GM21619 (cell line): ENCODE data around the gene TACC2.

Experiments
- ATAC-seq: cut with Tn5 transposase; IDR thresholded peaks from one replicate; pipeline ENCODE4 v1.9.1; 2021; ENCODE audit not compliant: unreplicated experiment

TACC2 gene

DNA sequence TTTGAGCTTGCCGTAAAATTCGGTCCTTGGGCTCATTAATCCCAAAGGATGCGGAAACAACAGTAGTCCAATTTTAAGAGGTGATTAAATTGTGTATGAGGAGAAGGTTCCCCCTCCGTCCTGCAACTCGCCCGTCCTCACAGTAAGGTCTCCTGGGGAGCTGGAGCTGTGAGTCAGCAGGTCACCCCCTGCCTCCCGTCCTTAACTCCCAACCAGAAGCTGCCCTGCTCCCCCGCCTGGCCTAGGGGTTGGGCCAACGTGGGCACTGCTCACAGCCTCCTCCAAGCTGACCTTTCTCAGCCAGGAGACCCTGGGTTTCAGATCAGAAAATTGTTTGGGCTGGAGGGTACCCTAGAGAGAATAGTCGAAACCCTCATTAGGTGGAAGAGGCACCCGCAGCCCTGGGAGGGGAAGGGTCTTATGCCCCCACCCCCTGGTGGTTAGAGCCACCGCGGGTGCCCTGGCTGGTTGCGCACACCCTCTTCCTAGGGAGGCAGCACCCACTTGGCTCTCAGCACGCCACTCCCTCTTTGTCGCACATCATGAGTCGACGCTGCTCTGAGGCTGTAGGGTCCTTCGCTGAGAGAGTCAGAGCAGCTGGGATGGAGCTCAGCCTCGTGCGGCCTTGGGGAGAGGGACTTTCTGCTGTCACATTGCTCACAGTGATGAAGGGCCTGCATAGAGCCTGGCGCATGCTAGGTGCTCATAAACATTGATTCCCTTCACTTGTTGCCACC, 131.2 kb downstream of the TACC2 start:
- no peak for ATAC-seq

DNA sequence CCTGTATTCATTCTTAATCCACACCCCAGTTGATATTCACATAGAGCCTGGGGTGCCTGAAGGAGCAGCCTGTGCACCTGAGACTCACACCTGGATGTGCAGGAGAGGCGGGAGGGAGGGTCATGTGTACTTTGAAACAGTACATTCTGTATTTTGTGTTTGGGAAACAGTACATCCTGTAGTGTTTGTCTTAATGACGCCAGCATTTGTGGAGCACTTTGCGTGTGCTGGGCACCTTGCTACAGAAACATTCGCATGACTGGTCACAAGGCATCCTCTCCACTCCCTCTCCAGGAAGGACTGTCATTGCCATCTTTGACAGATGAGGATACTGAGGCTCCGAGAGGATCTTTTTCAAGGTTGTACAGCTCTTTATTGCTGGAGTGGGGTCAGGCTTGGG, 132.1 kb downstream of the TACC2 start:
- ATAC-seq = no peak

DNA sequence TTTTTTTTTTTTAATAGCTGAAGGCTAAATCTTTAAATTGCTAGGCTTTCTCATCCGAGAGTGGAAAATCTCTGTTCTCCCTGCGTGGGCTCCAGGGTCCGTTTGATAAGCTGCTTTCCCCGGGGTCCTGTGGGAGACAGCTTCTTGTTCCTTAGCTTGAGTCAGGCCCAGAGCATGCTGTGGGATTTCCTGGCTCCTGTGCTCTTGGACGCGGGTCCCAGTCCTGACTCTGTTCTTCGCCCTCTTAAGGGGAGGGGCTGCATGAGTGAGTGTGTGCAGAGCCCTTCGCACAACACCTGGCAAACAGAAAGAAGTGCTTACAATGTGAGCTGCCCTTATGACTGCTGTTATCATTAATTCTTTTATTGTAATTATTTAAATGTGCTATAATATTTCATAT, 133.5 kb downstream of the TACC2 start:
- ATAC-seq = no peak

DNA sequence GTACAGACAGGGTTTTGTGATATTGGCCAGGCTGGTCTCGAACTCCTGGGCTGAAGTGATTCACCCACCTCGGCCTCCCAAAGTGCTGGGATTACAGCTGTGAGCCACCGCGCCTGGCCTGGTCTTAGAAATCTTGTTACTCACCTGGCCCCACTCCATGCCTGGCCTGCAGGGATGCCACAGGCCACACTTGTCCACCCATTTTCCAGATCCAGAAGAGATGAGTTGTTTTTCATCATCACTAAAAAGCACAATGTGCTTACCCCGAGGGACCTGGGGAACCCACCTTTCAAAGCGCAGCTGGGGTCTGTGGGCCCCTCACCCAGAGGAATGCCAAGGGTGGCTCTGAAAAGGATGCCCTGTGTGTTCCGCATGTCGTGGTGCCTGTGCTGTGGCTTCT, 134.2 kb downstream of the TACC2 start:
- ATAC-seq = no peak

DNA sequence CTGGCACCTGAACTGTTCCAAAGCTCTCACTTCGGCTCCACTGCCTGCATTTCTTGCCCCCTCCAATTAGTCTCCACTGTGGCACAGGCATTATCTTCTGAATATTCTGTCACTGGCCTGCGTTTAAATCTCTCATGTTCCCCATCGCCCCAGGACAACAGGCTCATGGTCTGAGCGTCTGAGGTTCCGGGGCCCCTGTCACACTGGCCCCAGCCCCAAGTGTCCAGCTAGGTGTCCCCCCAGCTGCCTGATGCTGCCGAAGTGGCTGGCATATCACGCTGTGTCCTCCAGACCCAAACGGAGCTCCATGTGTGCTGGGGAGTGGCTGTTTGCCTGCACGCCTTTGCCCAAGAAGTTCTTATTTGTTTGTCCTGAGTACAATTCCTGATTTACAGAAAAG, 135.4 kb downstream of the TACC2 start:
- ATAC-seq = no peak

DNA sequence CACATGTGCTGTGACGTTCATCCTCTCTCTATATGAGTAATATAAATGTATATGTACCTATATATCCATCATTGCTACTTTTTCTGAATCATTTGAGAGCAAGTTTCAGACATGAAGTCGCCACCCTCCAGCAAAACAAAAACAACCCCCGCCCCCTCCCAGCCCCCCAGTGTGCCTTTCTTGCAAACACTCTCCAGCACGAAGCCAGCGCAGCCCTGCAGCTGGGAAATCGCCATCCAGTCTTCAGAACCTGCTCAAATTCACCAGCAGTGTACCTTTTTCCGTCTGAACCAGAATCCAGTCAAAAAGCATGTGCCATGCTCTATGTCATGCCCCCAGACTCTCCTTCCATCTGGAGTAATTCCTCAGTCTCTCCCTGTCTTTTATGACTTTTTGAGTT, 135.8 kb downstream of the TACC2 start:
- no peak for ATAC-seq

DNA sequence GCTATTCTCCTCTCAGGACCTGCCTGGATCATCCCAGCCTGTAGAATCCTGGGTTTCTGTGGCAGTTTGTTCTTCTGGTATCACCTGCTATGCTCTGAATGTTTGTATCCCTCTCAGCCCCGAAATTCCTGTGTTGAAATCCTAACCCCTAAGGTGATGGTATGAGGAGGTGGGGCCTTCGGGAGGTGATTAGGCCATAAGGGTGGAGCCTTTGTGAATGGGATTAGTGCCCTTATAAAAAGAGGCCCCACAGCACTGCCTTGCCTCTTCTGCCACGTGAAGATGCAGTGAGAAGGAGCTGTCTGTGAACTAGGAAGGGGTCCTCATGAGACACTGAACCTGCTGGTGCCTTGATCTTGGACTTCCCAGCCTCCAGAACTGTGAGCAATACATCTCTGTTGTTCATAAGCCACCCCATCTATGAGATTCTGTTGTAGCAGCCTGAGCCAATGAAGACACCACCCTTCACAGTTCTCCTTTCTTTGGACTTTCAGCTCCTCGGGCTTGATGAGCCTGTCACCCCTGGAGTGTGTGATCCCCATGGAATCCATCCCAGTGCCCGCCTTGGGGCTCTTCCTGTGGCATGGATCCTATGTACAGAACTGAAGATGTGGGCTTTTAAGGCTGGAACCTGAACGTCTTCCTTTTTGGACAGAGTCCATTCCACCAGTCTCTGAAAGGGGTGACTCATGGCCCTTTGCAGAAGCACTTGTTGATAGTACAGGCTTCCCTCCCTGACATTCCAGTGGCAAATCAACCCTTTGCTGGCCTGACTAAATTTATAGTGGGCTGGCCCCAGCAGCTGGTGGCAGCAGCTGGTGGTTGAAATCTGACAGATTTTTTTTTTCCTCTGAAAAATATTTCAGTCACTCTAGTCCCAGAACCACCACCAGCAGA, 138.0 kb downstream of the TACC2 start:
- no peak for ATAC-seq

DNA sequence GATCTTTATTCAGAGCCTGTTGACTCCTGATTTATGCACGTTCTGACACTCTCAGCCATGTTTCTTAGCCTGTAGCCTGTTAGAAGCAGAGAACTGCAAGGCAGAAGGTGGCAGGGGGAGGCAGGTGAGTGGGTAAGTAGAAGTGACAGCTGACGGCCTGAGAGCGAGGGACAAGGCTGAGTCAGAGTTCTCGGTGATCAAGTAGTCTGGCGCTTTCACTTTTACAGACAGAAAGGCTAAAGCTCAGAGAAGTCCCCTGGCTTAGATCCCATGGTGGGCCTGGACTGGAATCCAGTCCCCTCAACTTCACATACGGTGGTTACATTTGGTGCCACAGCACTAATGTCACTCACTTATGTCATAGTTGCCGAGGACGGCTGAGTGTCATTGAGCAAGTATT, 139.0 kb downstream of the TACC2 start:
- no peak for ATAC-seq

DNA sequence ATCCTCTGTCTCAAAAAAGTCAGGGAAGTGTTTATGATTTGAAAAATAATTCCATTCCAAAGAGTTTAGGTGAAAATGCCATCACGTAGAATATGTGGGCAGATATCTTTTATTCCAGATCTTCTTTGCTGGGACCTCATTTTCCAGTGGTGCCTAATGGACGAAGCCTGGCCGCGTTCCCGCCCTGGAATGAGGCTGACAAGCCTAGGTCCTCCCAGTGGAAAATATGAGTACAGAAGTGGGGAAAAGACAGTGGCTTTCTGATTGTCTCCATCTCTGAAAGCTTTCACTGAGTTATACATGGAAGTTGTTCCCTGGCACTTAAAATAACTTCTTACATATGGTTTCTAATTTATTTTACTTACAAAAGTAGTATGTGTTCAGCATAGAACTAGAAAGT, 139.4 kb downstream of the TACC2 start:
- ATAC-seq = no peak

DNA sequence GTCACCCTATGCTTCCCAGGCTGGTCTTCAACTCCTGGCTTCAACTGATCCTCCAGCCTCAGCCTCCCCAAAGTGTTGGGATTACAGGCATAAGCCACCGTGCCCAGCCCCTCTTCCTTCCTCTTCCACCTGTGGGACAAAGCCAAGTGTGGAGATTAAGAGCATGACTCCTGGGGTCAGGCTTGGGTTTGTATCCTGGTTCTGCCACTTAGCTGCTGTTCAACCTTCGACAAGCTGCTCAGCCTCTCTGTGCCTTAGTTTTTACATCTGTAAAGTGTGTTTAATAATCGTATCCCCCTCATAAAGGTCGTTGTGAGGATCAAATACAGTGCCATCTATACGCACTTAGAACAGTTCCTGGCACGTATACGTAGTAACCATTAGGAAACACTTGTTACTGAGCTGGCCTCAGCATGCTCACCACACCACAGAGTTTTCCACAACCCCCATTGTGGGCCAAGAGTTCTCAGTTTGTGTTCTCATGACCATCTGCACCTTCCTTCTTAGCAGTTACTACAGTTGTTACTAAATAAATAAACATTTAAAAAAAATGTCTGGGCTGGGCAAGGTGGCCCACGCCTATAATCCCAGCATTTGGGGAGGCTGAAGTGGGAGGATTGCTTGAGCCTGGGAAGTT, 141.6 kb downstream of the TACC2 start:
- no peak for ATAC-seq

DNA sequence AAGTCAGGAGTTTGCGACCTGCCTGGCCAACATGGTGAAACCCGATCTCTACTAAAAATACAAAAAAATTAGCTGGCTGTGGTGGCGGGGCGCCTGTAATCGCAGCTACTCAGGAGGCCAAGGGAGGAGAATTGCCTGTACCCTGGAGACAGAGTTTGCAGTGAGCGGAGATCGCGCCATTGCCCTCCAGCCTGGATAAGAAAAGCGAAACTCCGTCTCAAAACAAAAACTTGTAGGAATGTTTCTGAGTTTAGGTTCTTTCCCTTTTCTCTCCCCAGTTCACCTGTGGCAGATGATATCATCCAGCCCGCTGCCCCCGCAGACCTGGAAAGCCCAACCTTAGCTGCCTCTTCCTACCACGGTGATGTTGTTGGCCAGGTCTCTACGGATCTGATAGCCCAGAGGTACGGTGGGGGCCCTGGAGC, 143.4 kb downstream of the TACC2 start:
- no peak for ATAC-seq

DNA sequence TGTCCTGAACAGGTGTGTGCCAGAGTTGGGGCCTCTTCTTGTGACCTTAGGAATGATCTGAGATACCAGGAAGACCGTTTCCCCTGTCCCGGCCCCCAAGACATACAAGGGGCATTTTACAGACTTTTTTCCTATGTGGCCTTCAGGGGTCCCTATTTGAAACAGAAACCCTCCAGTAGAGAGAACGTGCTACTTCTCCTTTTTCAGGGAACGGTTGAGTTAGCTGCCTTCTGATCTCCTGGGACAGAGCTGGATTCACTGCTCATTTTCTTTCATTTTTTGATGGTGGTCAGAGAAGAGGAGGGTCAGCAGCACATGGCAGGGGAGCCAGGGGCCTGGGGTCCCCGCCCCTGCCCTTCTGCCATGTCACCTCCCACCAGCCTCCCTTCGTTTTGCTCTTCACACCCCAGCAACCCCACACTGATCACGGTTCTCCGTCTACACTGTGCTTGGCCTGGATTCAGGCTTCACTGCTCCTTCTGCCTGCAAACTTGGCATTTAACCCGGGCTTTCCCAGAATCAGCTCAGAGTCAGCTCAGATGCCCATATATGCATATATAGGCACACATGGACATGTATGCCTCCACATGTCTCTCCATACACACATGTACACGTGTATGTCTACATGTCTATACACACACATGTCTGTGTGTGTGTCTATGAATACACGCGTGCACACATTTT, 144.1 kb downstream of the TACC2 start:
- no peak for ATAC-seq

DNA sequence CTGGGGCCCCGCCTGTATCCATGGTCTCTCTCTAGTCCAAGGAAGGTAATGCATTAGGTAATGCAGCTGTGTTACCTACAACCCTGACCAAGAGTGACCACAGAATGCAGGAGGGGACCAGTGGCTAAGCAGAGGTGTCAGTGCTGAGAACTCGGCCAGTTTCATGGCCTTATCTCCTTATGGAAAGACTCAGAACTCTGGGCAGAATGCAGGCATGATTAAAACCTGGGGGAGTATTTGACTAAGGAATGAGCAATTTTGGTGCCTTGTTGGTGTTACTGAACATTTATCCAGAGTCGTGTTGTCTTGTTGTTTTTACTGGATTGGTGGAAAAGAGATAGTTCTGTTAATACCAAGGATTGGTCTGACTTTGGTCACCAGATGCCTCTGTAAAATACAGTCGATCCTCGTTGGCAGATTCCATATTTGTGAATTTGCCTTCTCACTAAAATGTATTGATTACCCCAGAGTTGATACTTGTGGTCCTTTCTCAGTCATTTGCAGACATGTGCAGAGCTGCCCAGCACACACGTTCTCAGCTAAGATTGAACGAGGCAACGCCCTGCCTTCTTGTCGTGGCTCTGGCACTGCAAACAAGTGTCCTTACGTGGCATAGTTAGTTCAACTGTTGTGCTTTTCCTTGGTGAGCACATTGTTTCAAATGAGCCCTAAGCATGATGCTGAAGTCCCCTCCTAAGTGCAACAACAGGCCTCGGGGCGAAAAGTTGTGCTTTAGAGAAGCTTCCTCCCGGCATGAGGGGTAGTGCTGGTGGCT, 146.5 kb downstream of the TACC2 start:
- ATAC-seq = no peak

DNA sequence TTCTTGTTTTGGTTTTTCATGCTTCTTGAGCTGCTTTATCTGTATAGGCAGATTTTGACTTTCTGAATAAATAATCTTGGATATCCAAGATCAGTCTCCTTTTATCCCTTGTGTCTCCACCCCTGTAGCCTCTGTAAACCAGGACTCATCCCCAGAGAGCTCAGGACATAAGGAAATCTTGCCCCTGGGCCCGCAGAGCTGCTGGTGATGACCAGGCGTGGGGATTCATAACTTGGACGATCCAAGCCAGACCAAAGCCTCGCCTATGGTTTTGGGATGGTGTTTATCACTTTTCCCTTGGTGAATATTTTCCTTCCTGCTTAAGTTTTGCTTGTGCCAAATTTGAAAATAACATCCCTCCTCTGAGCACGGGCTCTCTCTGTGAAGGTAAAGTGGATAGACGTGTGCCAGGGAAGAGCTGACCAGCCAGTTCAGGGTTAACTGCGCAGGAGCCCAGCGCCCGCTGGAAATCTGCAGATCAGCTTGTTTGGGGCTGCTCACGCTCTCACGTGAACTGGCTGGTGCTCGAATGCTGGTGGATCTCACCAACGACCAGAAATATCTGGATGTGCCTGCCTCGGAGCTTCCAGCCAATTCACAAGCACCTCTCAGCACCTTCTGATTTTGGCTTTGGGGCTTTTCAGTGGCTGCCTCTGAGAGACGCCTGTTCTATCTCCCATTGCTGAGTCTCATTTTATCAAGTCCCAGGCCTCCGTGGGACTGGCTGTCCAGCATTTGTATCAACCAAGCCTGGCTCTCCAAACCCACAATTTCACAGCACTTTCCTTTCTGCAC, 150.1 kb downstream of the TACC2 start:
- no peak for ATAC-seq

DNA sequence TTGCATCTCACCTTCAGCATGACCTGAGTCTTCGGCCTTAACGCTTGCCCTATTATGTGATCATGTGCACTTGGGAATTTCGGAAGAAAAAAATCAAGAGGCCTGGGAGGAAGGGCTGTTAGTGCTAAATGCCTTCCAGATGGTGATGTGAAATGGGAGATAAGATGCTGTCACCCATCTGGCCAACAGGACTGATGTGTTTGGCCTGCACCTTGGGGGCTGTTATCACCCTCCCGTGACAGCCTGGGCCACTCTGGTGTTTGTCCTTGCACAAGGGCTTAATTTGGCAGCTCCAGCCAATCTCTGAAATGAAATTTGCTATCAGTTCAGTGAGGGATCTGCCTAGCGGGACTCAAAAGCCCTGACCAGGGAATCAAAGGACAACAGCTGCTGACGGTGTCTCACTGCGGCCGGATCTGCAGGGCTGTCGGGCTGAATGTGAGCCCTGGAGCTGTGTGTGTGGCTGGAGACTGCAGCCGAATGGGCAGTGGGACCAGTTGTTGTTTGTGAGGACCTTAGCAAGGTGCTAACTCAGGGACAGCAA, 150.7 kb downstream of the TACC2 start:
- ATAC-seq = no peak

DNA sequence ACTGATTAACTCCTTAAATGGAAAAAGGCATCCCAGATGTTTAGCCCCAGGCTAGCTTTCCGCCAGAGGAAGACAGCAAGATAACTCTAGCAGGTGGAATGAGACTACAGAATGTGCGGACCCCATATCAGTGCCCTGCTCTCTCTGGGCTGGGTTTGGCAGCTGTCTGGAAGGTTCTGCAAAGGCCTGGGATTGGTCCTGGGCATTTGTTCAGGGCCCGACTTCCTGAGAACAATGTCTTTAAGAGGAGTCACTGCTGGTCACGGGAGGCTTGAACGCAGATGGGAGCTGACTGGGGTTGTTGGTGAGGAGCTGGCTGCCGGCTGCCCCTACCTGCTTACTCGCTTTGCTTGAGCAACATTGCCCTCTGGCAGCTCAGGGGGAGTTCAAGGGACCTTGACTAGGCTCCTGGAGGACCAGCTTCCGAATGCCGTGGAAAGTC, 151.5 kb downstream of the TACC2 start:
- no peak for ATAC-seq

DNA sequence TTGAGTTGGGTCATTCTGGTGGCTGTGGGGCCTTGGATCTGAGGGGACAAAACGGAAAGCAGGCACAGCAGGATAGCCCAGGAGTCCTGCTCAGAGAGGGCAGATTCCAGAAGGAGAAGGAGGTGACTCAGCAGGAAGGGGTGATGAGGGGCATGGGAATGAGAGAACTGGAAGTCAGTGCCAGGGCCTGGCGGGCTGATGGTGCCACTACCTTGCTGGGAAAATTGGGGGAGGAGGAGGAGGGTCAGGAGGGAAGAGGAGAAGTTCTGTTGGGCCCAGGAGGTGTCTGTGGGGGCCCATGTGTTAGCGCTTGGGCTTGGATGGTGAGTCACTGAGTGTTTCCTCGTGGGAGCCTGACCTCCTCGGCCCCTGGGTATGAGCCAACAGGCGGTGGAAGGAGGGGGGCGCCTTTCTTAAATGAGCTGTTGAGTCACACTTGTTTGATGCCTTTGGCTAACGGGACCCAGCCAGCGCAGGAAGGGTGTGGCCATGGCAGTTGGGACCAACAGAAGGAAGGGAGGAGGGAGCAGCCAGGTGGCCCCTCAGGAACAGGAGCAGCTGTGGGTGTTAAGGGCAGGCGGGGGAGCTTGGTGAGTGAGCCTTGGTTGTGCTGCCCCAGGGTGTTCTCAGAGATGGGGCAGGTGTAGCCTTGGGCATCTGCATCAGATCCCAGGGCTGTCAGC, 152.1 kb downstream of the TACC2 start:
- no peak for ATAC-seq

DNA sequence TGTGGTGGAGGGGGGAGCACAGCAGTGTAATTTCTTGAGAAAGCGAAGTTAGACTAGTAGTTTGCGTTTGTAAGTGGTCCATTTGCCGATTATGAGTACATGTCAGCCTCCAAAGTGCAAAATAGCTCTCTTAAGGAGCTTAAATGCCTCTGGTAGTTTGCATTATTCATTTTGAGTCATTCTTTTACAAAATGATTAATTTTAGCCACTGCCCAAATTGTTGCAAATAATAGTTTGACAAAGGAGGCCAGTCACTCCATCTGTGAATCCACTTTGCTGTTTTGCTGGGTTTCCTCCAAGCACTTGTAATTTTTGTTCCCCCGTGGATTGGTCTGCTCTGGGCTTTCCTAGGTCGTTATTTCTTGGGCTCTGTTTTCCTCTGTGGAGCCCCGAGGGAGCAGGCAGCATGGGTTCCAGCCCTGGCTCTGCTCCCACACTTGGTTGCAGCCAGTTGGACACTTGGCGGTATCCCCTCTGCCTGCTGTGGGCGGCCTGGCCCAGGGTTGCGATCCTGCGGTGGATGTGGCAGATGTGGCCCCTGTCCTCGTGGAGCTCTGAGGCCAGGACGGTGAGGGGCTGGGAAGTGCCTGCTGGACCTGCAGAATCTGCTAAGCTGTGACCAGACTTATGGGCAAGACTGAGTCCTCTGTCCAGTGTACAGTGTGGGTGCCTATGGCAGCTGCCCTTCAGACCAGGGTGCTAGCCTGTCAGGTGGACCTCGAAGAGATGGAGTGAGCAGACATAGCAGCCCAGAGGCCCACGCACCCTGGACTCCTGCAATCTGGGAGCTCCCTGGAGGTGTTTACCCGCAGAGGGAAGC, 153.1 kb downstream of the TACC2 start:
- no peak for ATAC-seq
